ENCODE measurements around the gene CTNNBL1.

- no peak for TF ChIP-seq POLR2AphosphoS5 (IDR thresholded peaks at IDR 0.05; ENCODE audit: low read depth, low read length)
- TF ChIP-seq TAF1 (IDR thresholded peaks at IDR 0.05; ENCODE audit: low read depth, low read length), result no peak
- no peak for TF ChIP-seq PAX5 (IDR thresholded peaks at IDR 0.05; ENCODE audit: insufficient read depth, low read length, severe bottlenecking)
- no peak for TF ChIP-seq POLR2A (IDR thresholded peaks at IDR 0.05; ENCODE audit: low read depth, low read length)
- TF ChIP-seq SPI1 (IDR thresholded peaks at IDR 0.05; ENCODE audit: low read depth, low read length), result no peak
Observed at GRCh38 chr20:37841389-37841788, 147.6 kb downstream of the CTNNBL1 start.
